Stimulated activated CD4-positive, alpha-beta T cell treated with anti-CD3 and anti-CD28 coated beads, Interleukin-2, amount 100 ng/mL, for 4 hours (primary cell): Measurements from ENCODE around the gene TBATA.

Experiments used
- DNase-seq: peaks from one replicate; pipeline ENCODE4 v3.0.0-alpha.2; 2020; ENCODE audit warnings: low read depth

TBATA gene

GRCh38 chr10:70761727-70762350 is 23.3 kb downstream of the TBATA start:
- no peak for DNase-seq

- DNase-seq, result no peak
Measured at GRCh38 chr10:70761031-70761601, 24.1 kb downstream of the TBATA start.

- DNase-seq, result no peak
Measured at GRCh38 chr10:70760271-70760787, 24.8 kb downstream of the TBATA start.

- DNase-seq, result no peak
Measured at GRCh38 chr10:70759781-70760180, 25.4 kb downstream of the TBATA start.

GRCh38 chr10:70758757-70759514 is 26.2 kb downstream of the TBATA start:
- peak; percentile 53 for DNase-seq

- no peak for DNase-seq
Measured at GRCh38 chr10:70757856-70758255, 27.3 kb downstream of the TBATA start.

GRCh38 chr10:70756700-70757360 is 28.3 kb downstream of the TBATA start:
- DNase-seq, result no peak

- no peak for DNase-seq
Measured at GRCh38 chr10:70753841-70754621, 31.1 kb downstream of the TBATA start.

- DNase-seq, result no peak
Measured at GRCh38 chr10:70753026-70753663, 32.0 kb downstream of the TBATA start.

- DNase-seq, result no peak
Measured at GRCh38 chr10:70752571-70752970, 32.6 kb downstream of the TBATA start.

GRCh38 chr10:70751991-70752390 is 33.2 kb downstream of the TBATA start:
- DNase-seq, result no peak

- no peak for DNase-seq
Measured at GRCh38 chr10:70751356-70751755, 33.8 kb downstream of the TBATA start.

GRCh38 chr10:70750156-70750703 is 34.9 kb downstream of the TBATA start:
- no peak for DNase-seq

GRCh38 chr10:70749756-70750155 is 35.4 kb downstream of the TBATA start:
- DNase-seq, result no peak

GRCh38 chr10:70748801-70749573 is 36.2 kb downstream of the TBATA start:
- no peak for DNase-seq

- no peak for DNase-seq
Measured at GRCh38 chr10:70748305-70748704, 36.9 kb downstream of the TBATA start.

- DNase-seq, result no peak
Measured at GRCh38 chr10:70747192-70747965, 37.8 kb downstream of the TBATA start.

GRCh38 chr10:70745555-70745954 is 39.6 kb downstream of the TBATA start:
- DNase-seq, result no peak

GRCh38 chr10:70744617-70745143 is 40.5 kb downstream of the TBATA start:
- no peak for DNase-seq
